Neural cell (in vitro differentiated cells): ENCODE measurements around the gene FAIM. TPM values are rescaled to one million over a fixed set of nuclear protein-coding genes. Genes with fewer than 3 reads are reported as not detected.
"Not testable (repeated sequence)": the region's sequence is repeated elsewhere in the genome, so short reads cannot be mapped to it uniquely, and the experiment has no call there.

Experiments
- H2AFZ ChIP-seq: fragments of 200-600, 300-800 bp; sonication (generic), shearing (Covaris generic); 2 replicates; pipeline ENCODE4 v1.6.0; 2014; ENCODE audit warnings: low read depth, mild to moderate bottlenecking, antibody characterized with exemption, low read length, moderate library complexity
- H3F3A ChIP-seq: fragments of 200-600 bp; shearing (Covaris generic); 2 replicates; pipeline ENCODE4 v1.6.1; 2016; ENCODE audit warnings: mild to moderate bottlenecking, moderate library complexity, mixed read lengths, antibody characterized with exemption, low read length; ENCODE audit not compliant: insufficient read depth, poor library complexity, severe bottlenecking
- H3K27ac ChIP-seq: fragments of 200-600, 300-800 bp; sonication (generic), shearing (Covaris generic); 2 replicates; pipeline ENCODE4 v1.5.1; 2014; ENCODE audit warnings: mild to moderate bottlenecking, low read length, moderate library complexity
- H3K27me3 ChIP-seq: fragments of 300-800, 200-600 bp; sonication (generic), shearing (Covaris generic); 2 replicates; pipeline ENCODE4 v1.6.0; 2014; ENCODE audit warnings: mild to moderate bottlenecking, low read depth, low read length, moderate library complexity; ENCODE audit not compliant: insufficient read depth
- H3K36me3 ChIP-seq: fragments of 300-800, 200-600 bp; sonication (generic), shearing (Covaris generic); 2 replicates; pipeline ENCODE4 v1.5.1; 2014; ENCODE audit warnings: mild to moderate bottlenecking, antibody characterized with exemption, low read length, moderate library complexity; ENCODE audit not compliant: insufficient read depth
- H3K4me2 ChIP-seq: fragments of 300-800, 200-600 bp; sonication (generic), shearing (Covaris generic); 2 replicates; pipeline ENCODE4 v1.6.0; 2014; ENCODE audit warnings: mild to moderate bottlenecking, low read length
- H3K4me3 ChIP-seq: fragments of 300-800, 200-600 bp; sonication (generic), shearing (Covaris generic); 2 replicates; pipeline ENCODE4 v1.5.1; 2014; ENCODE audit warnings: mild to moderate bottlenecking, low read length, moderate library complexity
- H3K79me2 ChIP-seq: fragments of 200-600 bp; shearing (Covaris generic); replicated peaks from 2 replicates; pipeline ENCODE4 v1.6.0; 2014; ENCODE audit warnings: mild to moderate bottlenecking, low read length, moderate library complexity; ENCODE audit not compliant: insufficient read depth
- H3K9ac ChIP-seq: fragments of 300-800, 200-600 bp; sonication (generic), shearing (Covaris generic); 2 replicates; pipeline ENCODE4 v1.6.1; 2016; ENCODE audit warnings: mild to moderate bottlenecking, low read length, mixed read lengths
- H3K9me2 ChIP-seq: fragments of 200-600 bp; shearing (Covaris generic); 2 replicates; pipeline ENCODE4 v1.6.1; 2016; ENCODE audit warnings: mild to moderate bottlenecking, low read length, mixed read lengths; ENCODE audit not compliant: insufficient read depth
- H3K9me3 ChIP-seq: fragments of 200-600, 300-800 bp; sonication (generic), shearing (Covaris generic); 2 replicates; pipeline ENCODE4 v1.6.1; 2016; ENCODE audit warnings: mild to moderate bottlenecking, mixed run types, low read length, moderate library complexity, mixed read lengths
- H4K20me1 ChIP-seq: fragments of 200-600 bp; shearing (Covaris generic); 2 replicates; pipeline ENCODE4 v1.6.1; 2016; ENCODE audit warnings: mild to moderate bottlenecking, mixed run types; ENCODE audit not compliant: insufficient read depth
- CTCF ChIP-seq: fragments of 450-650 bp; IDR thresholded peaks from 2 replicates; pipeline ENCODE4 v1.5.1; 2014; ENCODE audit warnings: antibody characterized with exemption, mild to moderate bottlenecking, moderate library complexity; ENCODE audit not compliant: poor library complexity, severe bottlenecking
- EP300 ChIP-seq: fragments of 450-650 bp; conservative IDR thresholded peaks from 2 replicates; pipeline ENCODE4 v1.6.1; 2014; ENCODE audit warnings: antibody characterized with exemption, mild to moderate bottlenecking, moderate library complexity; ENCODE audit not compliant: poor library complexity, severe bottlenecking
- EZH2 ChIP-seq: fragments of 200-600, 300-800 bp; shearing (Covaris generic), sonication (generic); IDR thresholded peaks from 2 replicates; pipeline ENCODE4 v1.6.1; 2014; ENCODE audit warnings: antibody characterized with exemption, low read length, borderline replicate concordance, mild to moderate bottlenecking; ENCODE audit not compliant: insufficient read depth, poor library complexity, severe bottlenecking
- MXI1 ChIP-seq: fragments of 450-650 bp; conservative IDR thresholded peaks from 2 replicates; pipeline ENCODE4 v1.6.1; 2014; ENCODE audit warnings: antibody characterized with exemption, mild to moderate bottlenecking; ENCODE audit not compliant: poor library complexity, severe bottlenecking
- POLR2AphosphoS5 ChIP-seq: IDR thresholded peaks from 2 replicates; pipeline ENCODE4 v1.6.1; 2012
- RAD21 ChIP-seq: fragments of 450-650 bp; conservative IDR thresholded peaks from 2 replicates; pipeline ENCODE4 v1.6.1; 2014; ENCODE audit warnings: antibody characterized with exemption, mild to moderate bottlenecking, moderate library complexity
- REST ChIP-seq: IDR thresholded peaks from 2 replicates; pipeline ENCODE4 v1.6.1; 2012; ENCODE audit warnings: borderline replicate concordance
- SMC3 ChIP-seq: fragments of 450-650 bp; conservative IDR thresholded peaks from 2 replicates; pipeline ENCODE4 v1.6.1; 2014; ENCODE audit warnings: antibody characterized with exemption, mild to moderate bottlenecking, moderate library complexity; ENCODE audit not compliant: poor library complexity
- TAF1 ChIP-seq: IDR thresholded peaks from 2 replicates; pipeline ENCODE4 v1.6.1; 2012; ENCODE audit warnings: low read depth
- polyA plus RNA-seq: library from polyadenylated mRNA; depleted of rRNA; stranded (reverse); fragments of >200 nt; gene quantifications from 2 replicates; pipeline ENCODE4 v1.2.3, GENCODE V29; 2014

Gene FAIM
- polyA plus RNA-seq, 1 donor from 2014 or later, result 3.1 TPM

DNA sequence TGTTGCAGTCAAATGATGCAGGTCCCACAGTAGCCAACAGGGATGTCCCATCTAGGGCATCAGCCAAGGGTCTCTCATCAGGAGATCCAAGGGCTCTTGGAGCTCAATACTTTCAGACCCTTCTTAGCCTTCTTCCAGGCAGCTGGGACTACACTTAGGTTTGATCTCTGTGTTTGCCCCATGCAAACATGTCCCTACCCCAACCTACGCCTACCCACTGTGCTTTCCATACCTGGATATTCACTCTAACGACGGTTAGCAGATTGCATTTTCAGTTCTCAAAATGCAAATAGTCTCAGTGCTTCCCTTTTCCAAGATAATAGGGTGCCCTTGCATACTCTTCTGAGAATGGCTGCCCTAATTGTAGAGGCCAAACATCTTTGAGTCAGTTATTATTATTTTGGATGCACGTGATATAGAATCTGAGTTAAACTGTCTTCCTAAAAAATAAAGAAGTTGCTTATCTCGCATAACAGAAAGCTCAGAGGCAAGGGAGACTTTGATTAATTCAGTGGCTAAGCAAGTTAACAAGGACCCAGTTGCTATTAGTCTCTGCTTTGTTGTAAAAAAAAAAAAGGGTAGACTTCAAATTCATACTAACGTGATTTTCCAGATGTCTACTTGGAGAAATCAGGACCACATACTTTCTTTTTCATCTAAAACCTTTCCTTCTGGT lies 13.5 kb upstream of the FAIM start:
- Histone ChIP-seq H2AFZ (peak overlapping the region; percentile 78), H3K36me3 (no peaks in the 10 kb centered on the region), H3K9me2 (no peaks in the 10 kb centered on the region), H4K20me1 (no peaks in the 10 kb centered on the region), H3K9me3 (no peaks in the 10 kb centered on the region), H3K79me2 (no peaks in the 10 kb centered on the region), H3K4me3 (peak overlapping the region; percentile 85), H3K27me3 (no peaks in the 10 kb centered on the region), H3K4me2 (no peak overlapping the region), H3F3A (peaks cover 3% of the 10 kb centered on the region), H3K27ac (peak overlapping the region; percentile 82), H3K9ac (peak overlapping the region; percentile 76)
- TF ChIP-seq CTCF (no peak), SMC3 (peak; percentile 14)

GRCh38 chr3:138597186-138597976 lies 11.2 kb upstream of the FAIM start:
- not testable (repeated sequence) for H3K4me2 ChIP-seq, H3K9me3 ChIP-seq, H3K79me2 ChIP-seq, H3K9me2 ChIP-seq, H2AFZ ChIP-seq, H3K36me3 ChIP-seq, H3K9ac ChIP-seq, H3K27ac ChIP-seq, H3F3A ChIP-seq, H3K4me3 ChIP-seq, H4K20me1 ChIP-seq, H3K27me3 ChIP-seq

DNA sequence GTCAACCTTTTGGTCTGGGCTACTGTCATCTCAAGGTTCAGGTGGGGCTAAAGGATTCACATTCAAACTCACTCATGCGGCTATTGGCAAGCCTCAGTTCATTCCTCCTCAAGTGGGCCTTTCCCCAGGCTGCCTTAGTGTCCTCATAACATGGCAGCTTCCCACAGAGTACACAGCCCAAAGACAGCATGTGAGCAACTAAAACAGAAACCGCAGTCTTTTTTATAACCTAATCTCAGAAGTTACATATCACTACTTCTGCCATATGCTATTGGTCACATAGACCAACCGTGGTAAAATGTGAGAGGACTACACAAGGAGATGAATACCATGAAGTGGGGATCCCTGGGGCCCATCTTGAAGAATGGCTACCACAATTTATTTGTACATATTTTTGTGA lies 10.0 kb upstream of the FAIM start:
- Histone ChIP-seq H3K9me2 (no peaks in the 10 kb centered on the region), H2AFZ (no peak overlapping the region), H3F3A (peaks cover 3% of the 10 kb centered on the region), H4K20me1 (no peaks in the 10 kb centered on the region), H3K36me3 (no peaks in the 10 kb centered on the region), H3K9me3 (no peaks in the 10 kb centered on the region), H3K79me2 (no peaks in the 10 kb centered on the region), H3K27ac (no peak overlapping the region), H3K4me2 (no peak overlapping the region), H3K27me3 (no peaks in the 10 kb centered on the region), H3K4me3 (no peak overlapping the region), H3K9ac (no peak overlapping the region)
- TF ChIP-seq TAF1 (no peak), SMC3 (no peak), POLR2AphosphoS5 (no peak), RAD21 (no peak), EP300 (no peak), MXI1 (no peak), REST (no peak), CTCF (no peak), EZH2 (no peak)
